CD1c-positive myeloid dendritic cell (primary cell): Measurements from ENCODE around the gene POLH.
"Not testable (repeated sequence)": the region's sequence is repeated elsewhere in the genome, so short reads cannot be mapped to it uniquely, and the experiment has no call there.

Source experiments
- DNase-seq: peaks from one replicate; pipeline ENCODE4 v3.0.0-alpha.2; 2016; ENCODE audit errors: extremely low spot score

Gene POLH

DNA sequence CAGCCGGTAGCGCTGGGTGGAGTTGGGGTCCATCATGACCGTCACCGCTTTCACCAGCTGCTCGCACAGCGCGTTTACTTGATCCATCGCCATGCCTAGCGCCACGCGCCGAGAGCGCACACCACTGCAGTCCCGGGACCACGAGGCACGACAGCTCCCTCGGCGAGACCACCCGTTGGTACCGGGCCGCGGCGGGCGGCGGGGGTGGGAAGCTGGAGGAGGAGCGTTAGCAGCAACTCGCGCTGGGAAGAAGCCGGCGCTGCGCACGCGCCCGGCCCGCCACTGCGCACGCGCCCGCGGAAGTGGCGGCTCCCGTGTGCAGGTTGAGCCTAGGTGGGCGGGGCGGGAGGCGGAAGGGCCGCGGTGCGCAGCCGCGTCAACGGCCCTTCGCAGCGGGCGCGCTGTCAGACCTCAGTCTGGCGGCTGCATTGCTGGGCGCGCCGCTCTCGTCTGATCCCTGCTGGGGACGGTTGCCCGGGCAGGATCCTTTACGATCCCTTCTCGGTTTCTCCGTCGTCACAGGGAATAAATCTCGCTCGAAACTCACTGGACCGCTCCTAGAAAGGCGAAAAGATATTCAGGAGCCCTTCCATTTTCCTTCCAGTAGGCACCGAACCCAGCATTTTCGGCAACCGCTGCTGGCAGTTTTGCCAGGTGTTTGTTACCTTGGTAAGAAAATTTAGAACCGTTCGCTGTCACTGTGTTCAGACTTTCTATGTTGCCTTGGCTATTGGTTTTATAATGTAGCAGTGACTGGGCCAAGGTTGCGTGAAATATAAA lies at the start of gene POLH, which contains the start of gene XPO5:
POLH (plus strand) TSS at position 414 of the 780 bp plus-strand sequence. CDS start 6,135 bp downstream, outside the sequence.
XPO5 (minus strand) TSS at position 267 of the 780 bp plus-strand sequence; CDS start at position 93, 174 bp downstream.
- DNase-seq, result peak; percentile 97

GRCh38 chr6:43532201-43532600 lies 43.8 kb upstream of the POLH start:
- no peak for DNase-seq

DNA sequence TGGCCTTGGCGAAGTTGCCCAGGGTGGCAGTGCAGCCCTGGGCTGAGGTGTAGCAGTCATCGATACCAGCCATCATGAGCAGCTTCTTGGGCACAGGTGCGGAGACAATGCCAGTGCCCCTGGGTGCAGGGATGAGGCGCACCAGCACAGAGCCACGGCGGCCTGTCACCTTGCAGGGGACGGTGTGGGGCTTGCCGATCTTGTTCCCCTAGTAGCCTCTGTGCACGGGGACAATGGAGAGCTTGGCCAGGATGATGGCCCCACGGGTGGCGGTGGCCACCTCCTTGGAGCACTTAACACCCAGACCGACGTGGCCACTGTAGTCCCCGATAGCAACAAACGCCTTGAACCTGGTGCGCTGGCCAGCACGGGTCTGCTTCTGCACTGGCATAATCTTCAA lies 37.0 kb upstream of the POLH start:
- not testable (repeated sequence) for DNase-seq

GRCh38 chr6:43539409-43539808 lies 36.6 kb upstream of the POLH start:
- DNase-seq, result not testable (repeated sequence)

DNA sequence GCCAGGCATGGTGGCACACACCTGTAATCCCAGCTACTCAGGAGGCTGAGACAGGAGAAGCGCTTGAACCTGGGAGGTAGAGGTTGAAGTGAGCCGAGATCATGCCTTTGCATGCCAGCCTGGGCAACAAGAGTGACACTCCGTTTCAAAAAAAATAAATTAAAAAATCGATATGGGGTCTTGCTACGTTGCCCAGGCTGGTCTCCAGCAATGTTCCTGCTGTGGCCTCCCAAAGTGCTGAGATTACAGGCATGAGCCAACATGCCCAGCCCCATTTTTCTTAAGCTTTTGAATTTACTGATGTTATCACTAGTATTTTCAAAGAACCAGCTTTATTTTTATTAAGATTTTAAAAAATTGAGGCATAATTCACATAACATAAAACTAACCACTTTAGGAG lies 35.5 kb upstream of the POLH start:
- DNase-seq, result no peak

GRCh38 chr6:43541774-43542471 lies 34.1 kb upstream of the POLH start:
- DNase-seq, result no peak

DNA sequence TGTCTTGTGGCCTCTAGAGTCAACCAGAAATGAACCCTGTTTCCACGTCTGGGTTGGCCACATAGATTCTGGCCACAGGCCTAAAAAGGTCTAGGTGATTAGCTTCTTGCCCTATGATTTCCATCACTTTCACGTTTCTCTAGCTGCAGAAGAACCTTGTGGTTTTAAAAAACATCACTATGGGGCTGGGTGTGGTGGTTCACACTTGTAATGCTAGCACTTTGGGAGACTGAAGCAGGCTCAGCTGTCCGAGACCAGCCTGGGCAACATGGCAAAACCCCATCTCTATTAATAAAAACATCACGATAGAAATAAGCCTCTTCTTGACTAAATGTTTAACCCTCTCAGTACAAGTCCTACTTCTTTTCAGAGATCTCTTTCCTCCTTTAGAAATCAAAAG lies 31.5 kb upstream of the POLH start:
- DNase-seq, result no peak

DNA sequence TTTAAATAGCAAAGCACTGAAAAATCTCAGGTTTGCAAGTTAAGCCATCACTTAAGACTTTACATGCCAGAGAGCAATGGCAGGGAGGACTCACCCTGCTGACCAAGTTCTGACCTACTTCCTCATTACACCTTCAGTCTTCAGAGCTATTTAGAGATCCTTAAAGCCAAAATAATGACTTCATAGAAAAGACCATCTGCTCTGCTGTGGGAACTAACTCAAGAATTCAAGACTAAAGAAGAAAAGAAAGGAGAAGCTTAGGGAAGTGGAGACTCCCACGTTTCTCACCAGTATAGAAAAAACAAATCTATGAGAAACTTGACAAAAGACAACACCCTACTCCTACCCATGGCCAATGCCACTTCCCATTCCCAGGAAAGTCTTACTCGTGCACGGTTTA lies 28.8 kb upstream of the POLH start:
- no peak for DNase-seq

GRCh38 chr6:43557620-43558019 lies 18.4 kb upstream of the POLH start:
- not testable (repeated sequence) for DNase-seq

GRCh38 chr6:43559328-43559727 lies 16.7 kb upstream of the POLH start:
- no peak for DNase-seq

DNA sequence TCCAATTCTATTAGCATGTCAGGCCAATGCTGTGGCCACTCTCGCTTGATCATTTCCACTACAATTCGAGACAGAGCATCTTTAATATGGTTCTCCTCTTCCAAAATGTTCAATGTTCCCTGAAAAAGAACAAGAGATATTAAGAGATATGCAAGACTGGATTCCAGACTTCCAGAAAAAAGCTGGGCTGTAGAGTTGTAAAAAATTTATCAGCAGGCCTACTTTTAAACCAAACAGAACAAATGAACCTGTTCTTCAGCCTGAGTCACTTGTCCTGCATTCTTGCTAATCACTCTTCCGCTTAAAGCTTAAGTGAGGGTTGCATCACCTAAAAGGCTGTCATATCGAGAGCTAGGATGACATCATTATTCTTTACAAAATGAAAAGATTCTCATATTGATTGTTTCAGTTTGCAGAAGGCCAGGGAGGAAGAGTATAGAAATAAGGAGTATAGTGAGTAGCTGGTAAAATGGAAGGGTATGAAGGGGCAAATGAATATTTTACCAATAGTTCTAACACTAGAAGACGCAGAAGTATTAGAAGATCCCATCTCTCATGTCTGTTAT lies 5.0 kb upstream of the POLH start:
- peak; percentile 6 for DNase-seq

GRCh38 chr6:43572015-43572414 lies 4.0 kb upstream of the POLH start:
- no peak for DNase-seq

DNA sequence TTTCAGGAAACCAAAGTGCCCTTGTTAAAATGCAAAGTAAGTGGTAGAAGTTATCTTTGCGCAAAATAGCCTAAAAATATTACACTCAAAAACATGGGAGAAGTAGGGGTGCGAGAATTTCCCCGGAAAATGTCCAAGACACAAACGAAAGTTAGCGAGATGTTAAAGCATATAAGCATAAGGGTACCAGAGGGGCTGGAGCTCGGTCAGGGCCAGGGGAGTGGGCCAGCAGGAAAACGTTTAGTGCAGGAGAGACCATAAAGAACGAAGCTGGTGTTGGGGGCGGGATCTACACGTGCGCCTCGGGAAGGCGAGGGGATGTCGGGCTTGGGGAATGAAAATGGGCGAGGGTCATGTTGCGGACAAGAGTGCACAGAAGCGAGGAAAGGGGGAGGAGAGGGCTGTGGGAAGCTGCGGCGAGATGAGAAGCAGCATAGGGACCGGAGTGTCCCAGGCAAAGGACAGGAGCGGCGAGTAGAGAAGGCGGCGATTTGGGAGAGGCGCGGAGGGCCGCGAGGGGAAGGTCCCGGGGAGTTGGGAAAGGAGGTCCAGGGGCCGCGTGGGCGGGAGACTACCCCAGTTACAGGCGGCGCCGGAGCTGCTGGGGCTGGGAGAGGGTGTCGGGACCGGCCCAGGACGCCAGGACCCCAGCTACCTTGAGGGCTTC lies 747 bp upstream of the POLH start:
- DNase-seq, result peak; percentile 64

- no peak for DNase-seq
Observed at GRCh38 chr6:43578748-43579147, 2.8 kb downstream of the POLH start.

- DNase-seq, result no peak
Observed at GRCh38 chr6:43579171-43579570, 3.2 kb downstream of the POLH start.

DNA sequence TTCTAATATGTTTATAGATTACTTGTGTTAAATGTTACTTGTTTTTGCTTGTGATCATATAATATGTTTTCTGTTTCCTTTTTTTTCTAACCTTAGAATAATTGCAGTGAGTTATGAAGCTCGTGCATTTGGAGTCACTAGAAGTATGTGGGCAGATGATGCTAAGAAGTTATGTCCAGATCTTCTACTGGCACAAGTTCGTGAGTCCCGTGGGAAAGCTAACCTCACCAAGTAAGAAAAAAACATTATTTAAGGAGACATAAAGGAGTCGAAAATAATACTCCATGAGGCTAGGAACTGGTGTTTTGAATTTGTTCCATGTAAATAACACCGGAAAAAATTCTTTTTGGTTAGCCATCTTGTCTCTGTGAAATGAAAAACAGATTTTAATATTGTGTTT lies 6.9 kb downstream of the POLH start:
- DNase-seq, result no peak

- no peak for DNase-seq
Observed at GRCh38 chr6:43584892-43585570, 9.0 kb downstream of the POLH start.

GRCh38 chr6:43588194-43588593 lies 12.2 kb downstream of the POLH start:
- DNase-seq, result no peak

- not testable (repeated sequence) for DNase-seq
Observed at GRCh38 chr6:43589564-43589963, 13.6 kb downstream of the POLH start.

GRCh38 chr6:43593938-43594337 lies 18.0 kb downstream of the POLH start:
- no peak for DNase-seq

DNA sequence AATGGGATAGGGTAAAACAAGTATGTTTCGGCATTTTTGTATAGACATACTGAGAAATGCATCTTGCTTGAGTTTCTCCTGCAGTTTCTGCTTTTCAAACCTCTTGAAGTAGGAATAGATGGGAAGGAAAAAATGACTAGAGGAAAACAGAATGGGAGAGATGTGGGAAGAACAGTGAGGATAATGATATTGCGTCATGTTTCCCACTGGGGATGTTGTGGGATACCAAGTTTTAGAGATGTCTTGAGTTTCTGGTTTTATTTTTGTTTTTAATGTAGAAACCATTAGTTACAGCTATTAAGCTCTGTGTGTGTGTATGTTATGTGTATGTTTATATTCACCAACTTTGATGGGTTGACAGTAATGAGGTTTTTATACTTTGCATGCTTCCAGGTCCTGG lies 24.6 kb downstream of the POLH start:
- no peak for DNase-seq

DNA sequence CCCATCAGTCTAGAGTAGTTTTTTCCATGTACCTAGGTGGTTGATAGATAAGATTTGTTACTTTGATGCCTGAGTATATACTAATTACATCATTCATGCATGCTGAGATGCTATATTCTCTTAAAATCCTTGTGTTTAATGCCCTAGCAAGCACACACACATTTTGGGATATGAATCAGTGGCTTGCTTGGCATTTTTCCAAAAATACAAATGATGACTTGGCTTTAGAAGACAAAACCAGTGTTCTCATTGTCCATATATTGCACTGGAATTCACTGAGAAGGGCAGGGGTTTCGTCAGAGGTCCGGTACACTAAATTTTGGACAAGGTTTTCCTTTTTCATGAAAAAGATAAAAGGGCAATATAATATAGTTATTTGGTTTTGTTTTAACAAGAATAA lies 28.2 kb downstream of the POLH start:
- DNase-seq, result no peak
